ENCODE results near the gene PLCB3. TPM values are rescaled to one million over a fixed set of nuclear protein-coding genes. Genes with fewer than 3 reads are reported as not detected.

Gene PLCB3
- total and polyA plus RNA-seq, 2 of the 13 experiments (the other 11 are each of a cell fraction or from before 2014, with no cell fraction given) = 7.5 to 13.8 TPM

DNA sequence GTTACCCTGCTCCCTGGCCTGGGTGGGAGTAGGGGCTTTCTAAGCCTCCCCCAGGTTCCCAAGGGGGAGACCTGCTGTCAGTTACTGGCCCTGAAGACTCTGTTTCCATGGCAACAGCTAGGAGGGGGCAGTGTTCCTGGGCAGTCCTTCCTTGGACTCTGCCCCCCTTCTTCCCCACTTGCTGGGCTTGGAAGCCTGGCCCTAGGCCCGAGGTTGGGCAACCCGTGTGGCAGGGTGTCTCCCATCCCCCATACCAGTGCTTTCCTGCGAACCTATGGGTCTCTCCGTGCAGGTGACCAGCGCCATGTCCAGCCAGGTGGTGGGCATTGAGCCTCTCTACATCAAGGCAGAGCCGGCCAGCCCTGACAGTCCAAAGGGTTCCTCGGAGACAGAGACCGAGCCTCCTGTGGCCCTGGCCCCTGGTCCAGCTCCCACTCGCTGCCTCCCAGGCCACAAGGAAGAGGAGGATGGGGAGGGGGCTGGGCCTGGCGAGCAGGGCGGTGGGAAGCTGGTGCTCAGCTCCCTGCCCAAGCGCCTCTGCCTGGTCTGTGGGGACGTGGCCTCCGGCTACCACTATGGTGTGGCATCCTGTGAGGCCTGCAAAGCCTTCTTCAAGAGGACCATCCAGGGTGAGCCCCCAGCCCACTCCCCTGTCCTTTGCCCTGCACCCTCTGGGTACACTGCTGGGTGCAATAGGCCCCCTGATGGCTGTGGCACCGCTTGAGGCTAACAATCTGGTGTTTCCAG lies 55.7 kb downstream of the PLCB3 start (continued):
- peak; percentile 70 for TF ChIP-seq ZNF556 (CRISPR knock-in tag; IDR thresholded peaks at IDR 0.05; ENCODE audit: borderline replicate concordance)
- 0 out of 2 replicates have a peak, but pooled peaks have one; percentile 29 for TF ChIP-seq SP4 (CRISPR knock-in tag; IDR thresholded peaks at IDR 0.05)
- TF ChIP-seq RFX5 (IDR thresholded peaks at IDR 0.05; ENCODE audit: low read depth, low read length) = peak; percentile 87
- no peak for TF ChIP-seq ZNF121 (CRISPR knock-in tag; IDR thresholded peaks at IDR 0.05)
- 0 out of 2 replicates have a peak, but pooled peaks have one; percentile 40 for TF ChIP-seq HDAC1 (CRISPR knock-in tag; IDR thresholded peaks at IDR 0.05)
- peak; percentile 24; the same call in 1 of the 2 replicates for TF ChIP-seq NRL (CRISPR knock-in tag; IDR thresholded peaks at IDR 0.05; ENCODE audit: borderline replicate concordance)
- TF ChIP-seq TFAP4 (IDR thresholded peaks at IDR 0.05; ENCODE audit: borderline replicate concordance, low read depth) = peak; percentile 61; the same call in 1 of the 2 replicates
- TF ChIP-seq ZFX (CRISPR knock-in tag; IDR thresholded peaks at IDR 0.05; ENCODE audit: low read depth) = peak; percentile 63; the same call in 1 of the 2 replicates
- peak; percentile 67 for TF ChIP-seq HOXA3 (CRISPR knock-in tag; IDR thresholded peaks at IDR 0.05)
- TF ChIP-seq MED1 (CRISPR knock-in tag; IDR thresholded peaks at IDR 0.05) = peak; percentile 62
- no peak for TF ChIP-seq ZNF569 (CRISPR knock-in tag; IDR thresholded peaks at IDR 0.05; ENCODE audit: borderline replicate concordance)
- peak; percentile 41; the same call in 1 of the 2 replicates for TF ChIP-seq ZNF362 (CRISPR knock-in tag; IDR thresholded peaks at IDR 0.05; ENCODE audit: borderline replicate concordance)
- 0 out of 2 replicates have a peak, but pooled peaks have one; percentile 43 for TF ChIP-seq MTA1 (CRISPR knock-in tag; IDR thresholded peaks at IDR 0.05; ENCODE audit: borderline replicate concordance)
- no peak for TF ChIP-seq ZNF841 (CRISPR knock-in tag; IDR thresholded peaks at IDR 0.05; ENCODE audit: borderline replicate concordance)
- peak; percentile 49; the same call in 1 of the 2 replicates for TF ChIP-seq ZNF609 (CRISPR knock-in tag; IDR thresholded peaks at IDR 0.05; ENCODE audit: borderline replicate concordance)
- no peak for TF ChIP-seq MXD3 (CRISPR knock-in tag; IDR thresholded peaks at IDR 0.05)
- TF ChIP-seq ZNF510 (CRISPR knock-in tag; IDR thresholded peaks at IDR 0.05; ENCODE audit: low read depth) = no peak
- TF ChIP-seq SAP130 (CRISPR knock-in tag; IDR thresholded peaks at IDR 0.05; ENCODE audit: low read depth) = peak; percentile 48
